ENCODE results near the gene C17orf113.

DNA sequence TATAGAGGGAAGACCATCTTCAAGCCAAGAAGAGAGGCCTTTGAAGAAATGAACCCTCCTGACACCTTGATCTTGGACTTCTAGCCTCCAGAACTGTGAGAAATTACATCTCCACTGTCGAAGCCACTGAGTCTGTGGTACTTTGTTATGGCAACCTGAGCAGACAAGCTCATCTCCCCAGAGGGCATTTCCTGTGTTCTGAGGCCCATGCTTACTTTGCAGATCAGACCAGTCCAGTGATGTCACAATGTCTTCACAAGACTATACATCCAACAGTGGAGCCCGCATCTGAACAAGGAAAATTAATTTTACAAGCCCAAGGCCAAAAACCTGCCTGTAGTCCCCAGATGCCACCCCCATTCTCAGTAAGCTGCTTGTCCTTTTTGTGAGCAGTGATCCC, 14.8 kb upstream of the C17orf113 start:
- TF ChIP-seq, protein P1, sequence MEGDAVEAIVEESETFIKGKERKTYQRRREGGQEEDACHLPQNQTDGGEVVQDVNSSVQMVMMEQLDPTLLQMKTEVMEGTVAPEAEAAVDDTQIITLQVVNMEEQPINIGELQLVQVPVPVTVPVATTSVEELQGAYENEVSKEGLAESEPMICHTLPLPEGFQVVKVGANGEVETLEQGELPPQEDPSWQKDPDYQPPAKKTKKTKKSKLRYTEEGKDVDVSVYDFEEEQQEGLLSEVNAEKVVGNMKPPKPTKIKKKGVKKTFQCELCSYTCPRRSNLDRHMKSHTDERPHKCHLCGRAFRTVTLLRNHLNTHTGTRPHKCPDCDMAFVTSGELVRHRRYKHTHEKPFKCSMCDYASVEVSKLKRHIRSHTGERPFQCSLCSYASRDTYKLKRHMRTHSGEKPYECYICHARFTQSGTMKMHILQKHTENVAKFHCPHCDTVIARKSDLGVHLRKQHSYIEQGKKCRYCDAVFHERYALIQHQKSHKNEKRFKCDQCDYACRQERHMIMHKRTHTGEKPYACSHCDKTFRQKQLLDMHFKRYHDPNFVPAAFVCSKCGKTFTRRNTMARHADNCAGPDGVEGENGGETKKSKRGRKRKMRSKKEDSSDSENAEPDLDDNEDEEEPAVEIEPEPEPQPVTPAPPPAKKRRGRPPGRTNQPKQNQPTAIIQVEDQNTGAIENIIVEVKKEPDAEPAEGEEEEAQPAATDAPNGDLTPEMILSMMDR (IDR thresholded peaks at IDR 0.05), result no peak
- no peak for TF ChIP-seq POLR2A (IDR thresholded peaks at IDR 0.05)
